HepG2 (cell line): ENCODE measurements around the gene TUBA4A. TPM values are rescaled to one million over a fixed set of nuclear protein-coding genes. Genes with fewer than 3 reads are reported as not detected.
A peak's percentile ranks its signal among the peaks of the same experiment; 100 is the strongest.

Source experiments
- KLF15 ChIP-seq: sonication (generic); formaldehyde crosslinking; IDR thresholded peaks from 2 replicates; pipeline ENCODE4 v1.8.1; 2023; ENCODE audit warnings: borderline replicate concordance, mild to moderate bottlenecking, inconsistent platforms, missing genetic modification reagents, mixed read lengths
- MIER3 ChIP-seq: IDR thresholded peaks from 2 replicates; pipeline ENCODE4 v1.6.1; 2016; ENCODE audit warnings: missing compliant biosample characterization, borderline replicate concordance
- PATZ1 ChIP-seq: sonication (generic); formaldehyde crosslinking; IDR thresholded peaks from 2 replicates; pipeline ENCODE4 v1.4.0; 2020; ENCODE audit warnings: missing genetic modification reagents
- PAWR ChIP-seq: sonication (generic); formaldehyde crosslinking; IDR thresholded peaks from 2 replicates; pipeline ENCODE4 v1.4.0; 2020; ENCODE audit warnings: missing genetic modification reagents, mild to moderate bottlenecking, borderline replicate concordance
- RNF2 ChIP-seq: fragments of 450-650 bp; conservative IDR thresholded peaks from 2 replicates; pipeline ENCODE4 v1.6.1; 2016; ENCODE audit warnings: low read depth
- SOX6 ChIP-seq, 2 experiments: fragments of 450-650 bp in 1 of 2; sonication (generic) in 1 of 2; formaldehyde crosslinking in 1 of 2; IDR thresholded peaks; 2 replicates each; pipeline versions ENCODE4 v1.4.0 to v1.6.1; 2017 to 2020; ENCODE audit warnings: antibody characterized with exemption in 1 of 2, mild to moderate bottlenecking in 1 of 2, missing genetic modification reagents in 1 of 2
- SP2 ChIP-seq: sonication (generic); formaldehyde crosslinking; IDR thresholded peaks from 2 replicates; pipeline ENCODE4 v1.5.1; 2020; ENCODE audit warnings: mild to moderate bottlenecking, missing genetic modification reagents
- TBX2 ChIP-seq: sonication (generic); formaldehyde crosslinking; IDR thresholded peaks from 2 replicates; pipeline ENCODE4 v1.5.0; 2020; ENCODE audit warnings: missing genetic modification reagents, mild to moderate bottlenecking, borderline replicate concordance
- THYN1 ChIP-seq: sonication (generic); formaldehyde crosslinking; IDR thresholded peaks from 2 replicates; pipeline ENCODE4 v1.8.1; 2023; ENCODE audit warnings: low read depth, mild to moderate bottlenecking, moderate library complexity, missing genetic modification reagents, borderline replicate concordance
- ZBTB21 ChIP-seq: sonication (generic); formaldehyde crosslinking; IDR thresholded peaks from 2 replicates; pipeline ENCODE4 v1.4.0; 2020; ENCODE audit warnings: missing genetic modification reagents
- ZBTB38 ChIP-seq: sonication (generic); formaldehyde crosslinking; IDR thresholded peaks from 2 replicates; pipeline ENCODE4 v1.5.1; 2020; ENCODE audit warnings: mild to moderate bottlenecking, missing genetic modification reagents
- ZNF451 ChIP-seq: sonication (generic); formaldehyde crosslinking; IDR thresholded peaks from 2 replicates; pipeline ENCODE4 v1.5.0; 2020; ENCODE audit warnings: mild to moderate bottlenecking, missing genetic modification reagents
- ZNF556 ChIP-seq: sonication (generic); formaldehyde crosslinking; IDR thresholded peaks from 2 replicates; pipeline ENCODE4 v1.4.0; 2020; ENCODE audit warnings: mild to moderate bottlenecking, missing genetic modification reagents, borderline replicate concordance
- ZNF569 ChIP-seq: sonication (generic); formaldehyde crosslinking; IDR thresholded peaks from 2 replicates; pipeline ENCODE4 v1.5.0; 2020; ENCODE audit warnings: mild to moderate bottlenecking, missing genetic modification reagents, moderate library complexity, borderline replicate concordance
- ZNF646 ChIP-seq: sonication (generic); formaldehyde crosslinking; IDR thresholded peaks from 2 replicates; pipeline ENCODE4 v1.9.0; 2021; ENCODE audit warnings: mild to moderate bottlenecking, missing genetic modification reagents
- ZNF672 ChIP-seq: sonication (generic); formaldehyde crosslinking; IDR thresholded peaks from 2 replicates; pipeline ENCODE4 v1.8.1; 2022; ENCODE audit warnings: missing genetic modification reagents
- ZNF674 ChIP-seq: sonication (generic); formaldehyde crosslinking; IDR thresholded peaks from 2 replicates; pipeline ENCODE4 v1.5.0; 2020; ENCODE audit warnings: low read depth, mild to moderate bottlenecking, missing genetic modification reagents
- polyA plus RNA-seq, 8 experiments: library from polyadenylated mRNA; depleted of rRNA in 3 of 8; stranded (reverse) in 7 of 8; unstranded in 1 of 8; fragments of >200 nt; fragmentation: Illumina TruSeq in 4 of 8; extraction: Trizol in 4 of 8; gene quantifications; 2 replicates each; pipeline versions ENCODE4 v1.2.1 to v1.2.3, GENCODE V29; 2011 to 2016; ENCODE audit warnings: low read depth in 4 of 8, missing spikeins in 1 of 8, mixed read lengths in 1 of 8; ENCODE audit not compliant: insufficient read depth in 1 of 8
- total RNA-seq, 5 experiments: library from RNA; depleted of rRNA; stranded (reverse); fragments of >200 nt; fragmentation: Illumina TruSeq; extraction: Trizol; gene quantifications; 2 replicates each; pipeline ENCODE4 v1.2.3, GENCODE V29; 2016; ENCODE audit warnings: low read depth in 1 of 5
- TF ChIP-seq, protein P1 (sequence below): sonication (generic); formaldehyde crosslinking; IDR thresholded peaks from 2 replicates; pipeline ENCODE4 v1.9.0; 2021; ENCODE audit warnings: missing genetic modification reagents, borderline replicate concordance

TUBA4A gene
- total and polyA plus RNA-seq, 2 of the 13 experiments (the other 11 are each of a cell fraction or from before 2014, with no cell fraction given): 1.3 to 12.7 TPM

DNA sequence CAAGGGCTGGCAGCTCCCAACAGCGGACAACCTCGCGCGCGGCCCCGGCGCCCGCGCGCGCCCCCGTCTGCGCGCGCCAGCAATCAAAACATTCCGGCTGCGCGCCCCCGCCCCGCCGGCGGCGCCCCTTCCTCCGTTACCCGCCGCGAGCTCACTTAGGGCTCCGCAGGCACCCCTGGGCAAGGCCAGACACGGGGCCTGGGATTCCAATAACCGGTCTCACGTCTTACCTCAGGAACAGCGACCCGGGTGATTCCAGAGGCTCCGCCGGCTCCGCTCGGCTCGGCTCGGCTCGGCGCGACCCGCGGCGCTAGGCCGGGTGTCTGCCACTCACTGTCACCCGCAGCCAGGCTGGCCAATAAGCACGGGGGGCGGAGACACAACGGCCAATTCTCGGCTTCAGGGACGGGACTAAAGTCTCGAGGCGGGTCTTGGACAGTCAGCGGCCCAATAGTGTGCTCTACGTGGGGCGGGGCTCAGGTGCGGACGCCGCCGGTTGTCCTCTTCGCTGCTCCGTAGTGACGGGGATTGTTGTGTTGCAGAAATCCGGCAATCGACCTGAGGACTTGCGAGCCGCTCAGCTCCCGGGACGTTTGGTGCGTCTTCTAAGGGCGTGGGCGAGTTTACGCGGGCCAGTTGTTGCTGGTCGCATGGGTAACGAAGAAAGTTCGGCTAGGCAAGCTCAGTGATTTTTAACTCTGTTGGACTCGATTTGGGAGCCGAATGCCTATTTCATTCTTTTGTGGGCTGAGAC is 24.2 kb downstream of the TUBA4A start, which contains the start of the genes ANKZF1 and ATG9A (continued):
- TF ChIP-seq SP2 (peak; percentile 100), ZNF451 (peak; percentile 13; the same call in 1 of the 2 replicates), ZNF672 (CRISPR knock-in tag) (no peak), ZNF569 (CRISPR knock-in tag) (0 out of 2 replicates have a peak, but pooled peaks have one; percentile 72), ZBTB38 (CRISPR knock-in tag) (peak; percentile 12; the same call in 1 of the 2 replicates), RNF2 (peak; percentile 65), ZNF556 (CRISPR knock-in tag) (peak; percentile 17; the same call in 1 of the 2 replicates), THYN1 (no peak), KLF15 (CRISPR knock-in tag) (peak; percentile 99; the same call in 1 of the 2 replicates), ZBTB21 (CRISPR knock-in tag) (no peak), TBX2 (peak; percentile 77), PAWR (no peak), ZNF674 (CRISPR knock-in tag) (no peak), SOX6 (IDR thresholded peaks at IDR 0.05) (no peak), SOX6 (CRISPR knock-in tag; IDR thresholded peaks at IDR 0.05) (peak; percentile 62), PATZ1 (CRISPR knock-in tag) (peak; percentile 15; the same call in 1 of the 2 replicates), ZNF646 (CRISPR knock-in tag) (no peak), MIER3 (CRISPR knock-in tag) (peak; percentile 67; the same call in 1 of the 2 replicates)
- TF ChIP-seq, protein P1, sequence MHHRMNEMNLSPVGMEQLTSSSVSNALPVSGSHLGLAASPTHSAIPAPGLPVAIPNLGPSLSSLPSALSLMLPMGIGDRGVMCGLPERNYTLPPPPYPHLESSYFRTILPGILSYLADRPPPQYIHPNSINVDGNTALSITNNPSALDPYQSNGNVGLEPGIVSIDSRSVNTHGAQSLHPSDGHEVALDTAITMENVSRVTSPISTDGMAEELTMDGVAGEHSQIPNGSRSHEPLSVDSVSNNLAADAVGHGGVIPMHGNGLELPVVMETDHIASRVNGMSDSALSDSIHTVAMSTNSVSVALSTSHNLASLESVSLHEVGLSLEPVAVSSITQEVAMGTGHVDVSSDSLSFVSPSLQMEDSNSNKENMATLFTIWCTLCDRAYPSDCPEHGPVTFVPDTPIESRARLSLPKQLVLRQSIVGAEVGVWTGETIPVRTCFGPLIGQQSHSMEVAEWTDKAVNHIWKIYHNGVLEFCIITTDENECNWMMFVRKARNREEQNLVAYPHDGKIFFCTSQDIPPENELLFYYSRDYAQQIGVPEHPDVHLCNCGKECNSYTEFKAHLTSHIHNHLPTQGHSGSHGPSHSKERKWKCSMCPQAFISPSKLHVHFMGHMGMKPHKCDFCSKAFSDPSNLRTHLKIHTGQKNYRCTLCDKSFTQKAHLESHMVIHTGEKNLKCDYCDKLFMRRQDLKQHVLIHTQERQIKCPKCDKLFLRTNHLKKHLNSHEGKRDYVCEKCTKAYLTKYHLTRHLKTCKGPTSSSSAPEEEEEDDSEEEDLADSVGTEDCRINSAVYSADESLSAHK (CRISPR knock-in tag): no peak
